Suppressor macrophage treated with lipopolysaccharide for 1 hour (primary cell): ENCODE data around the gene PTPRD.
A peak's percentile ranks its signal among the peaks of the same experiment; 100 is the strongest.

Experiments used
- DNase-seq, 3 donors: peaks; one replicate each; pipeline ENCODE4 v3.0.0-alpha.2; 2020 to 2022

Gene PTPRD

GRCh38 chr9:8734760-8735159 is 1878.0 kb downstream of the PTPRD start:
- no peak for DNase-seq

- no peak for DNase-seq
Observed at GRCh38 chr9:8733131-8733954, 1879.5 kb downstream of the PTPRD start.

GRCh38 chr9:8732367-8733075 is 1880.3 kb downstream of the PTPRD start:
- no peak for DNase-seq

- DNase-seq, result no peak
Observed at GRCh38 chr9:8730618-8731017, 1882.2 kb downstream of the PTPRD start.

- no peak for DNase-seq
Observed at GRCh38 chr9:8728910-8729309, 1883.9 kb downstream of the PTPRD start.

GRCh38 chr9:8727191-8727590 is 1885.6 kb downstream of the PTPRD start:
- DNase-seq, result no peak

- DNase-seq, result no peak
Observed at GRCh38 chr9:8726692-8727091, 1886.1 kb downstream of the PTPRD start.

GRCh38 chr9:8725635-8726034 is 1887.2 kb downstream of the PTPRD start:
- no peak for DNase-seq

GRCh38 chr9:8724284-8725018 is 1888.4 kb downstream of the PTPRD start:
- DNase-seq, result no peak

- DNase-seq, result peak in 1 of 3 donors; percentile 14
Observed at GRCh38 chr9:8723195-8723594, 1889.6 kb downstream of the PTPRD start.

- DNase-seq, result no peak
Observed at GRCh38 chr9:8719833-8720486, 1892.8 kb downstream of the PTPRD start.

GRCh38 chr9:8718121-8718725 is 1894.6 kb downstream of the PTPRD start:
- DNase-seq, result peak; percentile 1 to 19 (median 17)

- peak in 1 of 3 donors; percentile 14 for DNase-seq
Observed at GRCh38 chr9:8717146-8717545, 1895.7 kb downstream of the PTPRD start.

GRCh38 chr9:8715788-8716187 is 1897.0 kb downstream of the PTPRD start:
- no peak for DNase-seq

- no peak for DNase-seq
Observed at GRCh38 chr9:8713811-8714165, 1899.0 kb downstream of the PTPRD start.

- DNase-seq, result no peak
Observed at GRCh38 chr9:8713149-8713810, 1899.5 kb downstream of the PTPRD start.

GRCh38 chr9:8709731-8710130 is 1903.1 kb downstream of the PTPRD start:
- DNase-seq, result no peak

GRCh38 chr9:8708728-8709127 is 1904.1 kb downstream of the PTPRD start:
- DNase-seq, result no peak

GRCh38 chr9:8706998-8707397 is 1905.8 kb downstream of the PTPRD start:
- DNase-seq, result no peak

- DNase-seq, result no peak
Observed at GRCh38 chr9:8706531-8706930, 1906.3 kb downstream of the PTPRD start.

GRCh38 chr9:8705861-8706260 is 1906.9 kb downstream of the PTPRD start:
- DNase-seq, result no peak

GRCh38 chr9:8703904-8704303 is 1908.9 kb downstream of the PTPRD start:
- no peak for DNase-seq
